Kidney epithelial cell (primary cell): ENCODE data around the gene MAP2K6. TPM values are rescaled to one million over a fixed set of nuclear protein-coding genes. Genes with fewer than 3 reads are reported as not detected.

ENCODE experiments used
- DNase-seq: peaks from one replicate; pipeline ENCODE4 v3.0.0-alpha.2; 2010; ENCODE audit warnings: low read depth
- H3K27me3 ChIP-seq: 2 replicates; pipeline ENCODE4 v1.6.0; 2011; ENCODE audit warnings: low read length; ENCODE audit not compliant: control insufficient read depth, insufficient read depth
- H3K36me3 ChIP-seq: 2 replicates; pipeline ENCODE4 v1.5.1; 2011; ENCODE audit warnings: low read length; ENCODE audit not compliant: control insufficient read depth, insufficient read depth
- H3K4me3 ChIP-seq: 2 replicates; pipeline ENCODE4 v1.5.1; 2011; ENCODE audit warnings: low read depth, mild to moderate bottlenecking, control low read depth, low read length
- total RNA-seq: library from RNA; depleted of rRNA; stranded (reverse); fragments of >200 nt; gene quantifications from 2 replicates; pipeline ENCODE4 v1.2.3, GENCODE V29; 2015
- TF ChIP-seq, protein P1 (sequence below): IDR thresholded peaks from 2 replicates; pipeline ENCODE4 v1.5.1; 2011; ENCODE audit warnings: mild to moderate bottlenecking, moderate library complexity, low read length, control low read depth, inconsistent platforms; ENCODE audit not compliant: insufficient read depth, poor library complexity, severe bottlenecking

The MAP2K6 gene
- total RNA-seq, 1 donor from 2014 or later = 2.2 TPM

GRCh38 chr17:69444023-69444422 lies 29.5 kb downstream of the MAP2K6 start:
- Histone ChIP-seq H3K27me3 (no peaks in the 10 kb centered on the region), H3K36me3 (no peaks in the 10 kb centered on the region), H3K4me3 (no peak overlapping the region)
- DNase-seq = no peak
- TF ChIP-seq, protein P1, sequence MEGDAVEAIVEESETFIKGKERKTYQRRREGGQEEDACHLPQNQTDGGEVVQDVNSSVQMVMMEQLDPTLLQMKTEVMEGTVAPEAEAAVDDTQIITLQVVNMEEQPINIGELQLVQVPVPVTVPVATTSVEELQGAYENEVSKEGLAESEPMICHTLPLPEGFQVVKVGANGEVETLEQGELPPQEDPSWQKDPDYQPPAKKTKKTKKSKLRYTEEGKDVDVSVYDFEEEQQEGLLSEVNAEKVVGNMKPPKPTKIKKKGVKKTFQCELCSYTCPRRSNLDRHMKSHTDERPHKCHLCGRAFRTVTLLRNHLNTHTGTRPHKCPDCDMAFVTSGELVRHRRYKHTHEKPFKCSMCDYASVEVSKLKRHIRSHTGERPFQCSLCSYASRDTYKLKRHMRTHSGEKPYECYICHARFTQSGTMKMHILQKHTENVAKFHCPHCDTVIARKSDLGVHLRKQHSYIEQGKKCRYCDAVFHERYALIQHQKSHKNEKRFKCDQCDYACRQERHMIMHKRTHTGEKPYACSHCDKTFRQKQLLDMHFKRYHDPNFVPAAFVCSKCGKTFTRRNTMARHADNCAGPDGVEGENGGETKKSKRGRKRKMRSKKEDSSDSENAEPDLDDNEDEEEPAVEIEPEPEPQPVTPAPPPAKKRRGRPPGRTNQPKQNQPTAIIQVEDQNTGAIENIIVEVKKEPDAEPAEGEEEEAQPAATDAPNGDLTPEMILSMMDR = no peak

DNA sequence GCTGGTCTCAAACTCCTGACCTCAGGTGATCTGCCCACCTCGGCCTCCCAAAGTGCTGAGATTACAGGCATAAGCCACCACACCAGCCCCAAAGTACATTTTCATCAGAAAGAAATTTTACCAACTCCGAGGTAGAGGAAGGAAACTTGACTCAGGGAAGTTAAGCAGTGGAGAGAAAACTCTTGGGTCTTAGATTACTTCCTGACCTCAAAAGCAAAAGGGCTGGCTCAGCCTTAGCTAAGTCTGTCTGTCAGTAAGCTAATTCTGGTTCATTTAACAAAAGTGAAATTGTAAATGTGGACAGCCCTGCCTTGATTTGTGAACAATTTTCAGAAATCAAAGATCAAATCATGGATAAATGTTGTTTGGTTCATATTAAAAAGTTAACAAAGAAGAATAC lies 30.6 kb downstream of the MAP2K6 start:
- Histone ChIP-seq H3K4me3 (no peak overlapping the region), H3K36me3 (no peaks in the 10 kb centered on the region), H3K27me3 (no peaks in the 10 kb centered on the region)
- no peak for DNase-seq
- TF ChIP-seq, protein P1 = no peak

GRCh38 chr17:69447726-69448125 lies 33.2 kb downstream of the MAP2K6 start:
- TF ChIP-seq, protein P1 = no peak

DNA sequence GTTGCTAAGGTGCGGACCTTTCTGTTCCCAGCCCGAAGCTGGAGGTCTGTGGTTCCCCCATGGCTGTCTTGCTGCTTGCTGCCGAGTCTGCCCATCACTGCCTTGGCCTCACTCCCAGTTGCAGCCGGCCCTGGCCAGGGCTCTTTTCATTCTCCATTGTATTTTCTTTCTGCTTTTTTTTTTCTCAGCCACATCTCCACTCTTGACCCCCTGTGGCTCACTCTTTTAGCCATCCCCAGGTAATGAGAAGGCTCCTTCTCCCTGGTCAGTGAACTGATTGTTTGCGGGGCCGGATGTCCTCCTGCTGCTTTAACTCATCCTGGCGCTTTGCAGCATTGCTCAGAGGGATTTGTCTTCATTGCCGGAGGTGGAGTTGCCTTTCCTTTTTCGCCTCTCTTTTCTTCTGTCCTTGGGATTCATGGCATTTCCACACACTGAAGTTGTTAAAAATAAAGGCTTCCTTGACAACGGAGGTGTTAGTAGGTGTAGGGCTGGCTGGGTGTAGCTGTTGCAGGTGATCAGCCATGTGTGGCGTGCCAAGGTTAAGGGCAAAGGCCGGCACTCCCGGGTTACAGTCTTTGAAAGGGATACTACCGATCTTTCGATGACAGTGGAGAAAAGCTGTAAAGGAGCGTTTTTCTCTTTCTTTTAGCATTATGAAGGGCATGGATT lies 34.1 kb downstream of the MAP2K6 start:
- H3K27me3 ChIP-seq = no peaks in the 10 kb centered on the region
- no peak for DNase-seq
- no peaks in the 10 kb centered on the region for H3K36me3 ChIP-seq
- H3K4me3 ChIP-seq = no peak overlapping the region
- TF ChIP-seq, protein P1 = no peak

More at GRCh38 chr17:69447726-69448125, 33.2 kb downstream of the MAP2K6 start:
- H3K36me3 ChIP-seq = no peaks in the 10 kb centered on the region
- DNase-seq = no peak
- H3K27me3 ChIP-seq = no peaks in the 10 kb centered on the region
- H3K4me3 ChIP-seq = no peak overlapping the region

- Histone ChIP-seq H3K27me3 (no peaks in the 10 kb centered on the region), H3K36me3 (no peaks in the 10 kb centered on the region), H3K4me3 (no peak overlapping the region)
- DNase-seq = no peak
- TF ChIP-seq, protein P1 = no peak
Observed at GRCh38 chr17:69450131-69450530, 35.6 kb downstream of the MAP2K6 start.

GRCh38 chr17:69450918-69451317 lies 36.4 kb downstream of the MAP2K6 start:
- no peaks in the 10 kb centered on the region for H3K36me3 ChIP-seq
- TF ChIP-seq, protein P1 = no peak
- H3K4me3 ChIP-seq = no peak overlapping the region
- H3K27me3 ChIP-seq = no peaks in the 10 kb centered on the region
- no peak for DNase-seq
